ENCODE results near the gene LTA.

Gene LTA, protein sequence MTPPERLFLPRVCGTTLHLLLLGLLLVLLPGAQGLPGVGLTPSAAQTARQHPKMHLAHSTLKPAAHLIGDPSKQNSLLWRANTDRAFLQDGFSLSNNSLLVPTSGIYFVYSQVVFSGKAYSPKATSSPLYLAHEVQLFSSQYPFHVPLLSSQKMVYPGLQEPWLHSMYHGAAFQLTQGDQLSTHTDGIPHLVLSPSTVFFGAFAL

DNA sequence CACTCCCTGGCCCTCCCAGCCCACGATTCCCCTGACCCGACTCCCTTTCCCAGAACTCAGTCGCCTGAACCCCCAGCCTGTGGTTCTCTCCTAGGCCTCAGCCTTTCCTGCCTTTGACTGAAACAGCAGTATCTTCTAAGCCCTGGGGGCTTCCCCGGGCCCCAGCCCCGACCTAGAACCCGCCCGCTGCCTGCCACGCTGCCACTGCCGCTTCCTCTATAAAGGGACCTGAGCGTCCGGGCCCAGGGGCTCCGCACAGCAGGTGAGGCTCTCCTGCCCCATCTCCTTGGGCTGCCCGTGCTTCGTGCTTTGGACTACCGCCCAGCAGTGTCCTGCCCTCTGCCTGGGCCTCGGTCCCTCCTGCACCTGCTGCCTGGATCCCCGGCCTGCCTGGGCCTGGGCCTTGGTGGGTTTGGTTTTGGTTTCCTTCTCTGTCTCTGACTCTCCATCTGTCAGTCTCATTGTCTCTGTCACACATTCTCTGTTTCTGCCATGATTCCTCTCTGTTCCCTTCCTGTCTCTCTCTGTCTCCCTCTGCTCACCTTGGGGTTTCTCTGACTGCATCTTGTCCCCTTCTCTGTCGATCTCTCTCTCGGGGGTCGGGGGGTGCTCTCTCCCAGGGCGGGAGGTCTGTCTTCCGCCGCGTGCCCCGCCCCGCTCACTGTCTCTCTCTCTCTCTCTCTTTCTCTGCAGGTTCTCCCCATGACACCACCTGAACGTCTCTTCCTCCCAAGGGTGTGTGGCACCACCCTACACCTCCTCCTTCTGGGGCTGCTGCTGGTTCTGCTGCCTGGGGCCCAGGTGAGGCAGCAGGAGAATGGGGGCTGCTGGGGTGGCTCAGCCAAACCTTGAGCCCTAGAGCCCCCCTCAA is at the start of gene LTA:
LTA (plus strand) TSS at position 249 of the 871 bp plus-strand sequence; CDS start at position 703, 454 bp downstream.
- peak; percentile 84 for DNase-seq

DNA sequence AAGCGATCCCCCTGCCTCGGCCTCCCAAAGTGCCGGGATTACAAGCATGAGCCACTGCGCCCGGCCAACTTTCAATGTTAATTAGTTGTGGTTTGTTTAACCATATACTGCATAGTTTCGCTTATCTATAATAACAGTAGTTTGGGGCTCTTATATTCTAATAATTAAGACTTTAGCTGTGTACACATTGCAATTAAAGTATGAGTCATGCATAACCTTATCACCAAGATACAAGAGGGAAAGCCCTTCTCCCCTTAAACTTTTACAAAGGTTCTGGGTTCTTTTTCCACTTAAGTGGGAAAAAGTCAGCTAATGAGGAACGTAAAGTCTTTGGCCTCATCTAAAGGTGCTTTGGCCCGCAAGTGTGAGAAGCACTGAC is 46.5 kb upstream of the LTA start:
- DNase-seq: no peak

DNA sequence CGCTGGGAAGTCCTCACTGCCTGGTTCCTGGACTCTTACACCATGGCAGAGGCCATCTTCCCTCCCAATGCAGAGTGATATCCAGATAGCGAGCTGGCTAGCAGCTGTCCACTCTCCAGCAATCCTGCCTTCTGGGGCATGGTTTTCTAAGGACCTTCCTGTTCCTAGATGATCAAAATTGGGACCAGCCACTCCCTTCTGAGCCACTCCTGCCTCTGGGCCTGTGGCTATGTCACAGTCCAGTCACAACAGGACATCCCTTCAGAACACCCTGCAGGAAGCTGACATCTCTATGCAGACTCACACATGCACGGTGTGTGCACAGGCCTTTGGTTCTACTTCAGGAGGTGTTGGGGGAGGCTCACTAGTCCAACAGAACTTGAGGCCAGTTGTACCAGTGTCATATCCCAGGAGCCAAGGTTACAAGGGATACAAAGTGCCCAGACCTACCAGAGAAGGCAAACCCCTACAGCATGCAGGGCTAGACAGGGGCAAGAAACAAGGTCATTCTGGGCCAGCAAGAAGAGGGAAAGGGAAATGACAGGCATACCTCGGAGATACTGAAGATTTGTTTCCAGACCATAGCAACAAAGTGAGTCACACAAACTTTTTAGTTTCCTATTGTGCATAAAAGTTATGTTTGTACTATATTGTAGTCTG is 46.0 kb upstream of the LTA start:
- DNase-seq: no peak

DNA sequence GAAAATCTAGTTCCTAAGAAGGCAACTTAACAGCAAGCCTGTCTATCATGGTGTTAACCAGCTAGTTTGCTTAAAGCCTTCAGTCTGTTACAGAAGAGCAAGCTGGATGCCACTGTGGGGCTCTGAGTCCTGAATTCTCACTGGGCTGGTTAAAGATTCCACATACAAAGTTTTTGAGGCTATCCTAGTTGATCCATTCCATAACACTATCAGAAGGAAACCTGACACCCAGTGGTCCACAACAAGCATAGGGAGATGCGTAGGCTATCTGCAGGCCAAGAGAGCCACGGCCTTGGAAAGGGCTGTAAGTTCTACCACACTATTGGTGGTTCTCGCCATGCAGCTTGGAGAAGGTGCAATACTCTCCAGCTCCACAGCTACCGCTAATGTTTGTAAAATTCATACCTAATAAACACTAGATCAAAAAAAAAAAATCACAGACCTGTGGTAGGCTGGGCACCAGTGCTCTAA is 43.7 kb upstream of the LTA start:
- no peak for DNase-seq

DNA sequence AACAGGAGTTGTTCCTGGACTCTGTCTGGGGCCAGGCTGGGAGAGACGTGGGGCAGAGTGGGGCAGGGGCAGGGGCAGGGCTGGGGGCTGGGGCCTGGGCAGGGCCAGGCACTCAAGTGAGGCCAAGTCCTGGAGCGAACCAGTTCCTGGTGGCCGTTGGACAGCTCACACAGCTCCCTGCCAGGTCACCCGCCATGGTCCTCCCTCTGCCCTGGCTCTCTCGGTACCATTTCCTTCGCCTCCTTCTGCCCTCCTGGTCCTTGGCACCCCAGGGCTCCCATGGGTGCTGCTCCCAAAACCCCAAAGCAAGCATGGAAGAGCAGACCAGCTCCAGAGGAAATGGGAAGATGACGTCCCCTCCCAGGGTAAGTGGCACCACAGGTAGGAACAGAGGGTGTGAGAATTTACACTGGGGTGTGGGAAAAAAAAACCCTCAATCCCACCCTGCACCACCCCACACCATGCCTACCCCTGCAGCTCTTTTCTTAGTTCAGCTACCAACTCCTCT is 43.2 kb upstream of the LTA start, which contains the start of gene MCCD1:
MCCD1 (plus strand) TSS at position 142 of the 508 bp plus-strand sequence; CDS start at position 195, 53 bp downstream.
- DNase-seq: no peak

DNA sequence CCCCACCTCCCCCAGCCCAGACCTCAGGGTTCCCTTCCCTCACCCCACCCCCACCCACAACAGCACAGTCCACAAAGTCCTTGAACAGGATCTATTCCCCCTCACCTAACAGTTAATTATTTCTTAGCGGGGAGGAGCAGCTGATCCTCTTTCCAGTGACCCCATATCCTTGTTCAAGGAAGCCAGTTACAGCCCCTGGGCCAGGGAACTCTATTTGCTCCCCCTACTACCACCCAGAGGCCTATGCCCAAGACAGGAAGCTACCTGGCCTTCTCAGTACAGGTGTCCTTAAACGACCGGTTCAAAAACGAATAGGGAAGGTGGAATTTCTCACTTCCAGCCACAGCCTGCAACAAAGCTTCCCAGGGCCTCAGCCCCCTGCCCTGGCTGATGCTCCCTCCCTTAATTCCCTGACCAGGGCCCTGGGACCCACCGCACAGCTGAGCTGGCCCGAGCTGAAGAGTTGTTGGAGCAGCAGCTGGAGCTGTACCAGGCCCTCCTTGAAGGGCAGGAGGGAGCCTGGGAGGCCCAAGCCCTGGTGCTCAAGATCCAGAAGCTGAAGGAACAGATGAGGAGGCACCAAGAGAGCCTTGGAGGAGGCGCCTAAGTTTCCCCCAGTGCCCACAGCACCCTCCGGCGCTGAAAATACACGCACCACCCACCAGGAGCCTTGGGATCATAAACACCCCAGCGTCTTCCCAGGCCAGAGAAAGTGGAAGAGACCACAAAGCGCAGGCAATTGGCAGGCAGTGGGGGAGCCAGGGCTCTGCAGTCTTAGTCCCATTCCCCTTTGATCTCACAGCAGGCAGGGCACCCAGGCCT is 42.5 kb upstream of the LTA start:
- DNase-seq: no peak

DNA sequence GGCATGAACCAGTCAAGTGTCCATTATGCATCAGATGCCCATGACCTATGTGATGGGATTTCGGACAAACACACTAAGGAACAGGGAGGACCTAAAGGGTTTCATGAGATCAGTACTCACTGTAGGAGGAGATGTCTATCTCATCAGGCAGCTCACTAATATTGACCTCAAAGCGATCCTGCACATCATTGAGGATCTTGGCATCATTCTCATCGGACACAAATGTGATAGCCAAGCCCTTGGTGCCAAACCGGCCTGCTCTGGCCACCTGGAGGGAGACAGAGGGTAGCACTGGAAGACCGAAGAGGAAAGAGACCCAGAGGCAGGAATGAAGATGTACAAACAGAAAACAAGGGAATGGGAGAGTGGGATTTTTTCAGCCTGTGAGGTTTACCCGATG is 41.4 kb upstream of the LTA start:
- DNase-seq: no peak

DNA sequence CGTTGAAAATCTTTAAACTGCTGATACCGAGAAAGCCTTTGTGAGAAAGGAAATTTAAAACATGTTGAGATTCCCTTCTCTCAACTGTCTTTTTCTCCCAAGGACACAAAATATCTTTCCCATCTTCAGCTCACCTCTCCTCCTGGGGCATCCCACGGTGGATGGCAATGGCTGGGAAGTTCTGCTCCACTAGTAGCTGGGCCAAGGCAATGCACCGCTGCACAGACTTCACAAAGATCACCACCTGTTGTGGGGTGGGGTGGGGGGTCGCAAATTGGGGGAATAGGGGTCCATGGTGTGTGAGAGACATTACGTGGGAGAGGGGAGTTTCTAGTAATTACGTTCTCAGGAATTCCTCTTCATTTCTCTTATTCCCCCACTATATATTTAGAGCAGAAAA is 40.9 kb upstream of the LTA start:
- no peak for DNase-seq

DNA sequence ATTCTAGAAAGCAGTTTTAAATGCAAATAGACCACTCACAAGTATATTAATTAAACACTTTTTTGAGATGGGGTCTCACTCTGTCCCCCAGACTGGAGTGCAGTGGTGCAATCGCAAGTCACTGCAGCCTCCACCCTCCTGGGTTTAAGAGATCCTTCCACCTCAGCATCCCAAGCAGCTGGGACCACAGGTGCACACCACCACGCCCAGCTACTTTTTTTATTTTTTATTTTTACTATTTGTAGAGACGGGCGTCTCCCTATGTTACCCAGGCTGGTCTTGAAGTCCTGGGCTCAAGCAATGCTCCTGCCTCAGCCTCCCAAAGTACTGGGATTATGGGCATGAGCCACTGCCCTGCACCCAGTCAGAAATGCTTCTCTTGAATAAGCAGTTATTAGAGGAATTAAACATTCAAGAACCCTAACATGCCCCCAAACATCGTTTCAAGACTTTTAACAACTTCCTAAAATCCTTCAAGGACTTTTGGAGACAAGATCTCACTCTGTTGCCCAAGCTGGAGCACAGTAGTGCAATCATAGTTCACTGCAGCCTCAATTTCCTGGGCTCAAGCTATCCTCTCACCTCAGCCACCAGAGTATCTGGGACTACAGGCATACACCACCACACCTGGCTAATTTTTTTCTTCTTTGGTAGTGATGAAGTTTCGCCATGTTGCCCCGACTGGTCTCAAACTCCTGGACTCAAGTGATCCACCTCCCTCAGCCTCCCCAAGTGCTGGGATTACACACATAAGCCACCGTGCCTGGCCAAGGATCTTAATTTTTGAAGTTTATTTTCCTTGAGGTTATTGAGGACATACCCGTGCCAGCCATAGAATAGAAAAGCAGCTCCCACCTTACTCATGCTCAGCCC is 40.1 kb upstream of the LTA start:
- DNase-seq: no peak

DNA sequence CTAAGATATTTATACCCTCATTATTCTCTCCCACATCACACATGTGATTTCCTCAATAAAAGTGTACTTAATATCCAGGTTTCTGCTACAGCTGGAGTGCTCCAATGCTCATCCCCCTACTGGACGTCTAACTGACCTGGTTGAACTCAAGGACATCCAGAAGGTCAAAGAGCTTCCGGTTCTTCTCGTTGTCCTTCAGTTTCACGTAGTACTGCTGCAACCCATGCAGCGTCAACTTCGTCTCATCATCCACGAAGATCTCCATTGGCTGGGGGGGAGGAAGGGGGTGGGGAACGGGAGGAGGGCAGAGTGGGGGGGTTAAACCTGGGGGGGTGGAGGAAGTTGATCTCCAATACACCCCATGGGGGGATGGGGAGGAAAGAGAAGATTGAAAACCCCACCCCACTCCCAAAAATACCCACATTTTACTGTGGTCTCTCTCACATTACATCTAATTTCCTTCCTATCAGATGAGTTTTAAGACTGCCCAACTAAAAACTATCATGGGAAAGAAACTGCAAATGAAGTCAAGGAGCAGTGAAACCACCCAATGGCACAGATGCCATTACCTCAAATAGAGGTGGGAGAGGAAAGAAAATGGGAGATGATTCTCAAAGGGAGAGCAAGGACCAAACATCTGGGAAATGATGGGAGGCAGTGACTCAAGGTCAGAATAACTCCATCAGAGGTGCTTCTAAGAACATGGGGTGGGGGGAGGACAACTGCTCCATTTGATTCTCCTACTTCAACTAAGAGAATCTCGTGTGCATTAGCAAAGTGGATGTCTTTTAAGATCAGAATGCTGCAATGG is 39.2 kb upstream of the LTA start:
- no peak for DNase-seq

DNA sequence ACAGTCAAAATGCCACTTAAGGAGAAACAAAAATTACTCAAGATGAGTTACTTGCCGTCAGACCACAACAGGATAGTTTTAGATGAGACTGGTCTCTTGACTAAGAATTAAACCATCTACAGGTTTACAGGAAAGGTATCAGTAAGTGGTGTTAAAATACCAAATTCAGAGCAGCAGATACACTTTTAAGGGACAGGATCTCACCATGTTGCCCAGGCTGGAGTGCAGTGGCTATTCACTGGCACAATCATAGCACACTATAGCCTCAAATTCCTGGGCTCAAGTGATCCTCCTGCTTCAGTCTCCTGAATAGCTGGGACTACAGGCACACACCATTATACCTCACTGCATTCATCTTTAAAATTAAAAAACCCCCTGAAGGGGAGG is 38.6 kb upstream of the LTA start:
- no peak for DNase-seq

DNA sequence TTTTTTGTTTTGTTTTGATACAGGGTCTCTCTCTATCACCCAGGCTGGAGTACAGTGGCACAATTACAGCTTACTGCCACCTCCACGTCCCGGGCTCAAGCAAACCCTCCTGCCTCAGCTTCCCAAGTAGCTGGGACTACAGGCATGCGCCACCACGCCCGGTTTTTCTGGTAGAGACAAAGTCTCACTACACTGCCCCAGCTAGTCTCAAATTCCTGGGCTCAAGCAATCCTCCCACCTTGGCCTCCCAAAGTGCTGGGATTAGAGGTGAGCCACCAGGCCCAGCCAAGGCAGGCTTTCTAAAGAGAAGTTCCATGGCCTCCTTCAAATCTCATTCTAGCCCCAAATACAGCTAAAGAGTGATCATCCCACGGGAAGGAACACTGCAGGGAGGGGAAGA is 38.1 kb upstream of the LTA start:
- no peak for DNase-seq

DNA sequence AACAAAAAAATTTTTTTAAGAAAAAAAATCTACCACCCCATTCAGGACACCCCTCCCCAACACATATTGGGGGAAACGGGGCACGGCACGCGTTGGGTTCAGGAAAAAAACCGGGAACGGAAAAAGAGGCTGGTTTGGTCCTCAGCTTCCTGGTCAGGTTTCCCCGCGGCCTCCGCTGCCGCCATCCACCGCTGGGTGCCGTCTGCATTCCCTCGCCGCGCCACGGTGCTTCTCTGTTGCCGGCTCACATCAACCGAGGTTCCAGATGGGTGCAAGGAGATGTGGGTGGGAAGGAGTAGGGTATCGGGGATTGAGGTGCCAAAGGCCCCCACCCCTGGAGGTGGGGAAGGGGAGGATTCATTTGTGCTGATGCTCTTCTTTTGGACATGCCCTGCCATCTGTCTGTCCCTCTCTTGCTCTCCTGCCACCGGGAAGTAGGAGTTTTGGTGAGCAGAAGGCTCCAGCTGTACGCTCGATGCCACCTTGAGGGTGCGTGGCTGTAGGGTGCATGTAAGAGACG is 37.5 kb upstream of the LTA start:
- DNase-seq: no peak

DNA sequence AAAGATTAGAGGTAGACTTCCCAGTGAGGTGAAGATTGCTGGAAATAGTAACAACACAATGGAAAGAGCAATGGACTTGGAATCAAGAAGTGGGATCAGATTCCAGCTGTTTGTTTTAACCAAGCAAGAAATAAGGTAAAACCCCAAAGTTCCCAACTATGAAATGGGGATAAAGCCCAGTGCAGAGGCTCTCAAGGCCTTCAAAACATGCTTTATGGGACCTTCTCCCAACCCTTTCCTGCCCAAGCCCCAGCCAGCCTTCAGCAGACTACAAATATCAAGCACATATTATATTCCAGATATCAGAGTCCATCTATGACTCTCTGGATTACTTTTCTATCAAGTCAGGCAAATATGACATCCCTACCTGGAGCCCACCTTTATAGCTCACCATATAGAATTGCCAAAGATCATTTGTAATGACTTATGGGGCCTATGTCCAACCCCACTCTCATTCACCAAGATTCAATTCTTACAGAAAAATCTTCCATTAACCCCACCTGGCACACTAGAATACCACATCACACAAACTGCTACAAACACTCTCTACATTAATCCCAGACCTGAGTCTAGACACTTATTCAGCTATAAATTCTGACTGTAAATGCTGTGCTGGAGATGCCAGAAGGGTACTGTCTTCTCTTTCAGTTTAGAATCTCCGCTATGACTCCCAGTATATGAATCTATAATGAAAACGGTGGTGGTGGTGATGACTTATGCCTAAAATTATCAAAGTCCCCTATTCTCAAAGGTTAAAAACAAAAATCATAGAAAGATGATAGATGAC is 36.4 kb upstream of the LTA start:
- no peak for DNase-seq

DNA sequence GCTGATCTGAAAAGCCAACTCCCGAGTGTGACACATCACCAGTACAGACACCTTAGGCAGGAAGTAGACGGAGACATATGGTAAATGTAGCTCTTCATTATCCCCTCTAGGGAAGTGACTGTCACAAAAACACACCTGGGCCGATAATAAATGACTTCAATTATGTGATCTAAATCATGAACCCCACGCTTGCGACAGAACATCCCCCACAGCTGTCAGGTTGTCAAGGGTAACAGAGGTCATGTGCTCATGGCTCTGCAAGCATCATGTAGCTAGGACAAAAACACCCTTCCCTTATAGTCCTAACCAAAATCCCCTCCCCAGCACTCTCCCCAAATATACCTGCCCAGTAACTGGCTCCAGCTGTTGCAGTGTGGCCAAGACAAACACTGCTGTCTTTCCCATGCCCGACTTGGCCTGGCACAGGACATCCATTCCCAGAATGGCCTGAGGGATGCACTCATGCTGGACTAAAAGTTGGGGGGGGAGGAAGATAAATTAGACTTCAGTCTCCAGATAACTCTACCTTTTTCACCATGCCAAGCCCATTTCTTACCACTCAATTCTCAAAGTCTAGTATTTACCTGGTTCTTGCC is 33.2 kb upstream of the LTA start:
- DNase-seq: no peak

DNA sequence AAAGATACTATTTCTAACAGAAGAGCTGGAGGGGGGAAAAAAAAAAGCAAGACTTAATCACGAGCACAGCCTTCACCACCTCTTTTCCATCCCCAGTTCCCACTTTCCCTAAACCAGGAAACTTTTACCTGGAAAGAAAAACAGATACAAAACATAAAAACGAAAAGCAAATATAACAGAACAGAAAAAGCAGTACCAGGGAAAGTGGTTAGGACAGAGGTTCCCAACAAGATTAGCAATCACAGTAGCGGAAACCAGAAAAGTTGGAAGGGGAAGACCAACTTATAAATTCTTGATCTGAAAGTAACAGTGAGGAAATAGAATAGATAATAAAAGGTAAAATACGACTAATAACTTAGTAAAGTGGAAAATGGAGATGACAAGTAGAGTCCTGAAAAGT is 31.4 kb upstream of the LTA start:
- no peak for DNase-seq

DNA sequence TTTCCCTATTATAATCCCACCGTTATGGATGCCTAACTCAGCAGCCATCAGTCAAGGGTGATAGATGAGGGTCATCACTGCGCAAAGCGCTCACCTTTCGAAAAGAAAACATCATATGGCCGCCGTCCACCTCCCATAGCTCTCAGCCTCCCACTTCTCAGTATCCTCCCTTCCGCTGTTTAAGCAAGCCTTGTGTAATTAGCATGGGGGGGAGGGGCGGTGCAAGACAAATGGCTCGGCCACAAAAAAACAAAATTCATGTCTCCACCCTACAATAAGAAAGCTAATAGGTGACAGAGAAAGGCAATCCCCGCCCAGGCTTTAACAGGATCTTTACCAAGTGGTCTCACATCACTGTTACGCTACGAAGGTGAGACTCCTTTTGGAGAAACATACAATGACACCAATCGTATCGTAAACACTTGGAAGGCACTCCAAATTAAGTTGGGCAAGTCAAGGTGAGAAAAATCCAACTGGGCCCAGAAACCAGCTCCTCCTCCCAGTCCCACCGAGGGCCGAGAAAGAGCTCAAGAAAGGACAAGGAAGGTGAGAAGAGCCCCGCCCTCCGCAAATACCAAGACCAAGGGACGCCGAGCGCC is 30.9 kb upstream of the LTA start:
- peak; percentile 65 for DNase-seq

DNA sequence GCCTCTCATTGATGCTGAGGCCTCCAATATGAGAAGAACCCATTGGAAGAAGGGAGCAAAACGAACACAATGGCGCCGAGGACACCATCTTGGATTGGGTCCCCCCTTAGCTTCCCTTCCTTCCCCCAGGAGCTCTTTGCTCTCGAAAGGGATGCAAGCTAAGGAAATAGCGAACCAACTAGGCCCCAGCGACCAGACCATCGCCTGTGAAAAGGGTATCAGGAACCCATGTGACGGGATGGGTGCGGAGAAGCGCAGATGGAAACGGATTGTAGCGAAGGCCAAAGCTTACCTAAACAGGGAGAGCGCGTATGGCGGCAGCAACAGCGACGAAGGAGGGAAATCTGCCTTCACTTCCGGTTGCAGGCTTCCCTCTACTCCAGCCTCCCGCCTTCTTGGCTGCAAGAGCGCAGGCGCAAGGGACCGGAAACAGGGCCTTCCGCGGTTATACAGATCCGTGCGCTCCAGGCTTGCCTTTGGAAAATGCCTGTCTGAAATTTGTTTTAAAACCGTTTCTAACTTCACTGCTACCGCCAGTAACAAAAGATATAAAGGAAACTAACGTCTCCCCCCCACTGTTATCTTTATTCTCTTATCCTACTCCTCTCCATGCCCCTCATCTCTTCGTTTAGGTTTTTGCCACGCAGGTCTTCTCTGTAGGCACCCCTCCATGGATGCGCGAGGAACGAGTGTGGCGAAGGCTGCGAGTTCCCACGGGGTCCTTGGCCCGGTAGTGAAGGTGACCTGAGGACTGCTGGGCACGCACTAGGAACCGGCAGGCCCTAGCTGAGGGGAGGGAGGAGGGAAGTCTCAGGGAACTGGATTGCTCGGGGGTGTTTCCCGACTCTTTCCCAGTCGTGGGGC is 30.2 kb upstream of the LTA start, which contains the start of gene DDX39B:
DDX39B (minus strand) TSS at position 346 of the 864 bp plus-strand sequence. CDS start 1,471 bp downstream, outside the sequence.
- peak; percentile 94 for DNase-seq
